Neural progenitor cell (in vitro differentiated cells): ENCODE data around the gene KRAS.

Experiments used
- EZH2 ChIP-seq: fragments of 200-600 bp; sonication (generic); IDR thresholded peaks from 2 replicates; pipeline ENCODE4 v1.6.1; 2017; ENCODE audit warnings: antibody characterized with exemption, mild to moderate bottlenecking, moderate library complexity
- TF ChIP-seq, protein P1 (sequence below): fragments of 200-600 bp; sonication (generic); IDR thresholded peaks from 2 replicates; pipeline ENCODE4 v1.5.1; 2017; ENCODE audit warnings: antibody characterized with exemption, mild to moderate bottlenecking

DNA sequence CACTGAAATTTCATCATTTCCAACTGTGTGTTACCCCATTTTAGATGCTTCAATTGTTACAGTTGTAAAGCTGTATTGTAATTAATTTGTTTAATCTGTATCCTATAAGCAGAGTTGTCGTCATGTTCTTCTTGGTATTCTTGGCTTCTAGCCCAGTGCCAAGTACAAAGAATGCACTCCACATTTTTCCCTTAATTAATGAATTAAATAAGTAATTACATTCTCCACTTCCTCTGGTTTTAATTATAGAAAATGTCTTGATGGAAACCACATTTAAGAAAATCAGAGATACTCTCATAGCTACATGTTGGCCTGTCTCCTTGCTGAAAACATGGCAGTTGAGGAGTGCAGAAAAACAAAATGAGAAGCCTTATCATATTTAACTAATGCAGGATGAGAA is 56.5 kb downstream of the KRAS start:
- TF ChIP-seq, protein P1, sequence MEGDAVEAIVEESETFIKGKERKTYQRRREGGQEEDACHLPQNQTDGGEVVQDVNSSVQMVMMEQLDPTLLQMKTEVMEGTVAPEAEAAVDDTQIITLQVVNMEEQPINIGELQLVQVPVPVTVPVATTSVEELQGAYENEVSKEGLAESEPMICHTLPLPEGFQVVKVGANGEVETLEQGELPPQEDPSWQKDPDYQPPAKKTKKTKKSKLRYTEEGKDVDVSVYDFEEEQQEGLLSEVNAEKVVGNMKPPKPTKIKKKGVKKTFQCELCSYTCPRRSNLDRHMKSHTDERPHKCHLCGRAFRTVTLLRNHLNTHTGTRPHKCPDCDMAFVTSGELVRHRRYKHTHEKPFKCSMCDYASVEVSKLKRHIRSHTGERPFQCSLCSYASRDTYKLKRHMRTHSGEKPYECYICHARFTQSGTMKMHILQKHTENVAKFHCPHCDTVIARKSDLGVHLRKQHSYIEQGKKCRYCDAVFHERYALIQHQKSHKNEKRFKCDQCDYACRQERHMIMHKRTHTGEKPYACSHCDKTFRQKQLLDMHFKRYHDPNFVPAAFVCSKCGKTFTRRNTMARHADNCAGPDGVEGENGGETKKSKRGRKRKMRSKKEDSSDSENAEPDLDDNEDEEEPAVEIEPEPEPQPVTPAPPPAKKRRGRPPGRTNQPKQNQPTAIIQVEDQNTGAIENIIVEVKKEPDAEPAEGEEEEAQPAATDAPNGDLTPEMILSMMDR: no peak
- no peak for TF ChIP-seq EZH2
